Breast epithelium (tissue), 4 donors: ENCODE measurements around the gene MRPL43. TPM values are rescaled to one million over a fixed set of nuclear protein-coding genes. Genes with fewer than 3 reads are reported as not detected.

Experiments
- DNase-seq, 2 donors: peaks; one replicate each; pipeline ENCODE4 v3.0.0-alpha.2; 2019; ENCODE audit warnings: low spot score in 2 of 2
- H3K27ac ChIP-seq, 2 donors: fragments of 200-600 bp; sonication (generic) in 1 of 2; one replicate each; pipeline ENCODE4 v1.5.1; 2016 to 2019; ENCODE audit warnings: mild to moderate bottlenecking in 1 of 2
- H3K27me3 ChIP-seq, 2 donors: fragments of 200-600 bp; sonication (generic) in 1 of 2; one replicate each; pipeline versions ENCODE4 v1.5.1 to v1.6.0; 2017 to 2019; ENCODE audit warnings: control low read depth in 1 of 2, mild to moderate bottlenecking in 1 of 2
- H3K36me3 ChIP-seq: fragments of 200-600 bp; one replicate; pipeline ENCODE4 v1.5.1; 2019
- H3K4me1 ChIP-seq, 2 donors: fragments of 200-600 bp; sonication (generic); one replicate each; pipeline ENCODE4 v1.5.1; 2016 to 2019; ENCODE audit warnings: control low read depth in 1 of 2
- H3K4me3 ChIP-seq, 3 donors: fragments of 200-600 bp; sonication (generic); 1 replicate in 2 of 3; 2 replicates in 1 of 3; pipeline ENCODE4 v1.5.1; 2016 to 2019; ENCODE audit warnings: mild to moderate bottlenecking in 3 of 3, moderate library complexity in 2 of 3
- H3K9me3 ChIP-seq, 2 donors: fragments of 200-600 bp; sonication (generic) in 1 of 2; one replicate each; pipeline ENCODE4 v1.5.1; 2016 to 2019; ENCODE audit warnings: control low read depth in 1 of 2
- CTCF ChIP-seq, 3 donors: fragments of 450-650 bp; IDR thresholded peaks; one replicate each; pipeline ENCODE4 v1.5.1; 2016 to 2017; ENCODE audit warnings: antibody characterized with exemption in 3 of 3, mild to moderate bottlenecking in 3 of 3, moderate library complexity in 3 of 3
- POLR2A ChIP-seq: fragments of 450-650 bp; IDR thresholded peaks from one replicate; pipeline ENCODE4 v1.6.1; 2016; ENCODE audit warnings: antibody characterized with exemption, mild to moderate bottlenecking, moderate library complexity
- POLR2AphosphoS5 ChIP-seq, 3 donors: sonication (generic); formaldehyde crosslinking; IDR thresholded peaks; one replicate each; pipeline ENCODE4 v1.6.1; 2017; ENCODE audit warnings: antibody characterized with exemption in 3 of 3
- intact Hi-C: fragments of 100-400 bp; cut with DNase I; formaldehyde crosslinking; loops from one replicate; pipeline ENCODE4 v1.15.1; 2023; ENCODE audit warnings: low total_unique reads
- total RNA-seq, 3 donors: library from RNA; depleted of rRNA; stranded (reverse); fragments of >200 nt; gene quantifications; one replicate each; pipeline ENCODE4 v1.1.0, GENCODE V29; 2016

The MRPL43 gene
- total RNA-seq, 3 donors from 2014 or later = 75.4 to 104 (median 84.6) TPM

DNA sequence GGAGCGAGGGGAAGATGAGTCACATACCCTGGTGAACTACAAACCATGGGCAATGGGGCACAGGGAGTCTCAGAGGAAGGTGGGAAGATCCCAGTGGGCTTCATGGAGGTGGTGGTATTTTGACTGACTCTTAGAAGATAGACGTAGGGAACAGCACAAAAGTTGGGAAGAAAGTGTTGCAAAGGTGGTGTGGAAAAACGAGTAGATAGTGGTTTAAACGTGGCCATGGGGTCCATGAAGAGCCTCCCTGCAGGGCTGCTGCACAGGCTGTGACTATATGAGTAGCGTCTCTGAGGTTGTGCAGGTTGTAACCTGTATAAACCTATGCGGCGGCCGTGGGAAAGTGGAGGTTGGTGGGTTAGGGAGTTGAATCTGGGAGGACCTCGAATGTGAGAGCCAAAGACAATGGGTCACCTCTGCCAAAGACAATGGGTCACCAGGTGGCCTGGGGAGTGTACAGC is 26.1 kb upstream of the MRPL43 start:
- H3K36me3 ChIP-seq = no peaks in the 10 kb centered on the region
- intact Hi-C loops = no loop called here
- peak overlapping the region; percentile 29 to 62 for H3K27ac ChIP-seq
- TF ChIP-seq POLR2A = no peak
- TF ChIP-seq POLR2AphosphoS5 (IDR thresholded peaks at IDR 0.05) = no peak
- no peak for TF ChIP-seq CTCF (IDR thresholded peaks at IDR 0.05)
- no peaks in the 10 kb centered on the region for H3K9me3 ChIP-seq
- no peak overlapping the region for H3K4me3 ChIP-seq
- H3K27me3 ChIP-seq = no peaks in the 10 kb centered on the region
- DNase-seq = no peak
- H3K4me1 ChIP-seq = peaks cover 0 to 9% of the 10 kb centered on the region in 2 donors

DNA sequence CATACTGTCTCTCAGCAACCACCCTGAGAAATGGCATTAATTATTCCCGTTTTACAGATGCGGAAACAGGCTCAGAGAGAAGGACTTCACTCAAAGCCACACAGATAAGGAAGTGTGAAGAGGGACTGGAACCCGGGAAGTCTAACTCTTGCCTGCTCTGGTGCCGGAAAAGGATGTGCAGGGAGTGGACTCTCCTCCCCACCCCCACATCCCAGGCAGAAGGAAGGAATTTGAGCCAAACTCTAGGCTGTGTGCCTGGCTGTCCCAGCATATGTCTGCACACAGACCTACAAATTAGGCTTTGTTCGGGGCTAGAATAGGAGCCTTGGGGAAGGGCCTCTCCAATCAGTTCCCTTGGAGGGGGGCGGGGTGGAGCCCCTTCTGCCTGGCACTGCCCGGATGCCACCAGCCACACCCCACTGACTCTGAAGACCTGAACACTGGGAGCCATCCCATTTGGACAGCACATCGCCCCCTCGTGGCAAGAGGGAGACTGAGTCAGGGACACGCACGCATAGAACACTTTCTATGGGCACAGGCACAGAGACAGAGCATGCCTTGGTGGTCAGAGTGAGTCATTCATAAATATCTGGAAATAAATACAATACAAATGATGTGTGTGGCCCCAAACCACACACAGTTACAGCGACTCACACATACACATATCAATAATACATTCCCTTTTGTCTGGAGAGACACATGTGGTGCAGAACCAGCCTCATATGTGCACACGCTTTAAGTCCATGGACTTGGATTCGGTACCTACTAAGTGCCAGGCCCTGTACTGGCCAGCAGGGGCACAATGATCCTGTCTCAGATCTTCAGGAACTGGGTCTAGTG is 25.4 kb upstream of the MRPL43 start:
- Histone ChIP-seq H3K4me1 (peaks cover 0 to 9% of the 10 kb centered on the region in 2 donors), H3K27ac (peak overlapping the region; percentile 29 to 62), H3K36me3 (no peaks in the 10 kb centered on the region), H3K4me3 (no peak overlapping the region), H3K9me3 (no peaks in the 10 kb centered on the region), H3K27me3 (no peaks in the 10 kb centered on the region)
- TF ChIP-seq CTCF (IDR thresholded peaks at IDR 0.05) = peak; percentile 81 to 96 (median 94)
- peak in 1 of 3 donors; percentile 74 for TF ChIP-seq POLR2AphosphoS5 (IDR thresholded peaks at IDR 0.05)
- TF ChIP-seq POLR2A = no peak
- DNase-seq = peak; percentile 82
- intact Hi-C loops = no loop called here

DNA sequence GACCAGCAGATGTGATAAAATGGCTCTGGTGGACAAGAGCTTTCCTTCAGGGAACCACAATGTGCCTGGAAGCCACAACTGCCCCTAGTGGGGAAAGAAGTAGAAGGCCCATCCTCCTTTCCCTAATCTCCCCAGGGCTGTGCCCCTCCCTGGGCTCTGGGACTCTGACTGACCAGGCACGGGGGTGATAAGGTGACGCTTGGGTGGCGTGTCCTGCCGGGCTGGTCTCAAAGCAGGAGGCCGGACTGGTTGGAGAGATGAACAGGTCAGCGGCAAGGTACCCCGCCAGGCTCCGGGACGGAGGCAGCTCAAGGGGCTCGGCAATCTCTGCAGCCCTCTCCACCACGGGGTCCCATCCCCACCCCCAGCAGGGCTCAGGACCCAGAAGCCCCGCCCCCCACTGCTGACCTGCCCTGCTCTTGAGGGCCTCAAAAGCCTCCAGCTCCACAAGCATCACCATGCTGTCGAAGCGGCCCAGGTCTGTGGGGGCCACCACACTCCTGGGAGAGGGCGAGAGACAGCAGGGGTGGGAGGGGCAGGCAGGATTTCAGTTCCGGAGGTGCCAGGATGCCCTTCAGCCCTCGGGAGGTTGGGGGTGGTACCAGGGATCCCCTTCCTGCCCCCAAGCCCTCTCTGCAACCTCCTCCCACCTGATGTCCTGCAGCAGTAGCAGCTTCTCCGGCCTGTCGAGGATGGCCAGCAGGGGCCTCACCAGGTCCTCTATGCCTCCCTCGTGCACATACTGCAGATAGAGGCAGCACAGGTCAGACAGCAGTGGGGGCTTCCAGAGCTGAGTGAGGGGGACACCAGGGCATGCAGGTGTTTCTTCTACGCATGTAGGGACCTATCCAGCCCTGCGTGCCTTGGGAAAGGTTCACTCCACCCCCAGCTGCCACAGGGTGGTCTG is 24.5 kb upstream of the MRPL43 start:
- H3K27ac ChIP-seq = peak overlapping the region; percentile 29 to 62
- H3K27me3 ChIP-seq = no peaks in the 10 kb centered on the region
- H3K4me3 ChIP-seq = no peak overlapping the region
- H3K9me3 ChIP-seq = no peaks in the 10 kb centered on the region
- no peak for DNase-seq
- TF ChIP-seq POLR2AphosphoS5 (IDR thresholded peaks at IDR 0.05) = no peak
- H3K4me1 ChIP-seq = peaks cover 0 to 9% of the 10 kb centered on the region in 2 donors
- peaks cover 3% of the 10 kb centered on the region for H3K36me3 ChIP-seq
- intact Hi-C loops = no loop called here

- TF ChIP-seq CTCF (IDR thresholded peaks at IDR 0.05) = no peak
- no peak for TF ChIP-seq POLR2AphosphoS5 (IDR thresholded peaks at IDR 0.05)
- TF ChIP-seq POLR2A = no peak
- DNase-seq = no peak
- peaks cover 0 to 9% of the 10 kb centered on the region in 2 donors for H3K4me1 ChIP-seq
- intact Hi-C loops = no loop called here
- no peaks in the 10 kb centered on the region for H3K27me3 ChIP-seq
- H3K4me3 ChIP-seq = no peak overlapping the region
- no peak overlapping the region for H3K27ac ChIP-seq
- H3K9me3 ChIP-seq = no peaks in the 10 kb centered on the region
- peaks cover 4% of the 10 kb centered on the region for H3K36me3 ChIP-seq
Measured at GRCh38 chr10:101010329-101010728, 23.0 kb upstream of the MRPL43 start.

DNA sequence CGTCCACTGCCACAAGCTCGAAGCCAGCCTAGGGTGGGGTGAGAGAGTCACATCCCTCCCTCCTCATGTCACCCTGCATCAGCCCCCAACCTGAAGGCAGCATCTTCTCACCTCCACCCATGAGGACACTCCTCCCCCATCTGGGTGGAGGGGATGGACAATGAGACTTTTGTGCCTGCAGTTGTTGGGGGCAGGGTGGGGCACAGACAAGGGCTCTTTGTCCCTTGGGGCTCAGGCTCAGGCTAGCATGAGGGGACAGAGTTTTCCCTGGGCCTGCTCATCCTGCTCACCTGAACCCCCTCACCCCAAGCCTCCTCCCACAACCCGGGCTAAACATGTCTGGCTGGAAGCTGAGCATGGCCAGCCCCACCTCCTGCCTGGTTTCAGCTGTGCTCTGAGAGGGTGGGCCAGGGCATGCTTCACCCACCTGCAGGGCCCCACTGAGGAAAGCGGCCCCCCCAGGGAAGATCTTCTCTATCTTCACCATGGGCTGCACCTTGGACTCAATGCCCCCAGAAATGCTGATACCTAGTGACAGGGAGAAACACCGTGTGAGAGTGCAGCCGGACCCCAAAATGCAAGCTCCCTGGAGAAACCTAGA is 21.6 kb upstream of the MRPL43 start:
- intact Hi-C loops = no loop called here
- Histone ChIP-seq H3K27me3 (no peaks in the 10 kb centered on the region), H3K36me3 (peaks cover 4% of the 10 kb centered on the region), H3K4me1 (peaks cover 0 to 9% of the 10 kb centered on the region in 2 donors), H3K9me3 (no peaks in the 10 kb centered on the region), H3K27ac (peak overlapping the region; percentile 66 to 68), H3K4me3 (no peak overlapping the region)
- peak in 1 of 2 donors; percentile 64 for DNase-seq
- TF ChIP-seq POLR2AphosphoS5 (IDR thresholded peaks at IDR 0.05) = no peak
- no peak for TF ChIP-seq CTCF (IDR thresholded peaks at IDR 0.05)
- no peak for TF ChIP-seq POLR2A
